Epithelial cell of esophagus (primary cell): Measurements from ENCODE around the gene FCN1.

Experiments
- DNase-seq: peaks from one replicate; pipeline ENCODE4 v3.0.0; 2010; ENCODE audit warnings: low read depth
- H3K4me3 ChIP-seq: 2 replicates; pipeline ENCODE4 v1.5.1; 2011; ENCODE audit warnings: mild to moderate bottlenecking, low read length, control low read depth
- TF ChIP-seq, protein P1 (sequence below): IDR thresholded peaks from 2 replicates; pipeline ENCODE4 v1.5.1; 2011; ENCODE audit warnings: low read depth, mild to moderate bottlenecking, low read length, control low read depth, inconsistent platforms; ENCODE audit not compliant: insufficient read depth; ENCODE audit errors: missing control alignments

The FCN1 gene

GRCh38 chr9:134885679-134886412 is 31.9 kb downstream of the FCN1 start:
- no peak for DNase-seq
- TF ChIP-seq, protein P1, sequence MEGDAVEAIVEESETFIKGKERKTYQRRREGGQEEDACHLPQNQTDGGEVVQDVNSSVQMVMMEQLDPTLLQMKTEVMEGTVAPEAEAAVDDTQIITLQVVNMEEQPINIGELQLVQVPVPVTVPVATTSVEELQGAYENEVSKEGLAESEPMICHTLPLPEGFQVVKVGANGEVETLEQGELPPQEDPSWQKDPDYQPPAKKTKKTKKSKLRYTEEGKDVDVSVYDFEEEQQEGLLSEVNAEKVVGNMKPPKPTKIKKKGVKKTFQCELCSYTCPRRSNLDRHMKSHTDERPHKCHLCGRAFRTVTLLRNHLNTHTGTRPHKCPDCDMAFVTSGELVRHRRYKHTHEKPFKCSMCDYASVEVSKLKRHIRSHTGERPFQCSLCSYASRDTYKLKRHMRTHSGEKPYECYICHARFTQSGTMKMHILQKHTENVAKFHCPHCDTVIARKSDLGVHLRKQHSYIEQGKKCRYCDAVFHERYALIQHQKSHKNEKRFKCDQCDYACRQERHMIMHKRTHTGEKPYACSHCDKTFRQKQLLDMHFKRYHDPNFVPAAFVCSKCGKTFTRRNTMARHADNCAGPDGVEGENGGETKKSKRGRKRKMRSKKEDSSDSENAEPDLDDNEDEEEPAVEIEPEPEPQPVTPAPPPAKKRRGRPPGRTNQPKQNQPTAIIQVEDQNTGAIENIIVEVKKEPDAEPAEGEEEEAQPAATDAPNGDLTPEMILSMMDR = no peak
- H3K4me3 ChIP-seq = no peak overlapping the region

DNA sequence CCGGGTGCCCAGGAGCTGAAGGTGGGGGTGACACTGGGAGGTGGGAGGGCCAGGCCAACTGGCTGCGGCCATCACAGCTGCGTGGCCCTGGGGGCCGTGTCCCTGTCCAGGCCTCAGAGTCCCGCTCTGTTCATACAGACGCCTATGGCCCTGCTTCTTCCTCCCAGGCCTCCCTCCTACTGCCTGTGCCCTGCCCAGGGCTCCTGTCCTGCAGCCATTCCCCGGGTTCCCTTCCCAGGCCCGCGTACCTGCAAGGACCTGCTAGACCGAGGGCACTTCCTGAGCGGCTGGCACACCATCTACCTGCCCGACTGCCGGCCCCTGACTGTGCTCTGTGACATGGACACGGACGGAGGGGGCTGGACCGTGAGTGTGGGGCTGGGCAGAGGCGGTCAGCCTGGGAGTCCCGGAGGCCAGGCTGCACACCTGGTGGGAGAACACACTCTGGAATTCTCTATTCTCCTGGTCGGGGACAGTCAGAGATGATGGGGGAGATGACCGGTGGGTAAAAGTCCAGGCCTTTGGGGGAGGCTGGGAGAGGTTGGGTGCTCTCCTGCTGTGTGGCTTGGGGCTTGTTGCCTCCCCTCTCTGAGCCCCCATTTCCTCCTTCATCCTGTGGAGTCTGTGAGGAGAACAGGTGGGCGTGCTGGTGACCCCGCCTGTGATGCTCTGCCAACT is 32.6 kb downstream of the FCN1 start:
- H3K4me3 ChIP-seq = no peak overlapping the region
- TF ChIP-seq, protein P1 = no peak
- no peak for DNase-seq

GRCh38 chr9:134884492-134884891 is 33.2 kb downstream of the FCN1 start:
- H3K4me3 ChIP-seq = no peak overlapping the region
- TF ChIP-seq, protein P1 = no peak
- no peak for DNase-seq

DNA sequence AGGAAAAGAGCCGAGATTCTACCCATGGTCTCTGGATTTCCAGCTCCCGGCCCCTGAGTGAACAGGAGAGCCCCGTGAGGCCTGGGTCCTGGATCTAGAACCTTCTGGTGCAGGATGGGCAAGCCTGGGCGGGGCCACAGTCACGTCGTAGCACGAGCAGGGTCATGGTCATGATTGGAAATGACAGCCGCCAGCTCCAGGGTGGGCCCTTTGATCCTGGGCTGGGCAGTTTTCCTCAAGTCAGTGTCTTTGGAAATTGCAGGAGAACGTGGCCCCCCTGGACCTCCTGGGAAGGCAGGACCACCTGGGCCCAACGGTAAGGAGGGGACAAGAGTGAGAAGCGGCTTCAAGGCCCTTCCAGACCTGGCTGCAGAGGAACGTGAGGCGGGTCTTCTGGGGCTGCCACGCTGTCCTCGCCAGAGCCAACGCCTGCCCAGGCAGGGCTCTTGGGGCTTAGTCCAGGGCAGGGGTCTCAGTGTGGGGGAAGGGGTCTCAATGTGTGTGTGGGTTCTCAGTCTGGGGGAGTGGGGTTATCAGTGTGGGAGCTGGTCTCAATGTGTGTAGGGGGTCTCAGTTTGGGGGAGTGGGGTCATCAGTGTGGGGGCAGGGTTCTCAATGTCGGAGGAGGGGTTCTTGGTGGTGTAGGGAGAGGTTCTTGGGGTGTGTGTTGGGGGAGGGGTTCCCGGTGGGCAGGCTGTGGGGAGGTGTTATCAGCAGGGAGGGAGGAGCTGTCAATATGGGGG is 34.5 kb downstream of the FCN1 start:
- DNase-seq = no peak
- TF ChIP-seq, protein P1 = no peak

DNA sequence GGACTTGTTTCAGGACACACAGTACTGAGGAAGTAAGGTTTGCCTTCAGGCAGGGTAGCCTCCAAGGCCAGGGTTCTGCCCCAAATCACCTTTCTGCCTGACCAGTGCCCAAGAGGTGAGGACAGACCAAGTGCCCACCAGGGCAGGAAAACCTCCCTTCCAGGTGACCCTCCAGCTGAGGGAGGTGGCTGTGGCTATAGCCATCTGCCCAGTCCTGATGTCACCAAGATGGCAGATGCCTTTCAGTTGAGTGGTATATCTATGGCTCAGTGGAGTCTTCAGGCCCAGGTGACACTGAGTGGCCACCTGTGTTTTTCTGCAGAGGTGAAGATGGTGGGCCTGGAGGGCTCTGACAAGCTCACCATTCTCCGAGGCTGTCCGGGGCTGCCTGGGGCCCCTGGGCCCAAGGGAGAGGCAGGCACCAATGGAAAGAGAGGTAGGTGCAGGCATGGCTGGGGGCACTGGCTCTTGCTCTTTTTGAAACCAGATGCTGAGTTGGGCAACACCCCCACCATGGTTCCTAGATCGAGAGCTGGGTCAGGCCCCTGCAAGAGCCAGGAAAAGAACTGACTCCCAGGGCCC is 35.4 kb downstream of the FCN1 start:
- H3K4me3 ChIP-seq = no peak overlapping the region
- TF ChIP-seq, protein P1 = no peak
- DNase-seq = no peak

More for the DNA sequence above, 34.5 kb downstream of the FCN1 start:
- no peak overlapping the region for H3K4me3 ChIP-seq

DNA sequence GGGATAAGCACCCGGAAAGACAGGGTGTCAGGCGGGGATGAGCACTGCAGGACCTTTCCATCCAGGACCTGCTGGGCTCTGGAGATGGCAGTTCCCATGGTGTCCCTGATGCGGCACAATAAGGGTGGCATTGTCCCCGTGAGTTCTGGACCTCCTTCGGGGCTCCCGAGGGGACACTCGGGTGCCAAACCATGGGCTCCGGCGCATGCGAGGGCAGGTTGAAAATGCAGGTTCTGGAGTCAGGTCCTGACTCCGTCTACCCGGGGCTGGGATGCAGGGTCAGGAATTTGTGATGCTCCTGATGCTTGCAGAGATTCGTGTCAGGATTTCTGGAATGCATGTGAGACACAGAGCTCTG is 36.4 kb downstream of the FCN1 start:
- DNase-seq = no peak
- TF ChIP-seq, protein P1 = no peak
- H3K4me3 ChIP-seq = no peak overlapping the region
